Renal cortical epithelial cell (primary cell): ENCODE measurements around the gene CWC27. TPM values are rescaled to one million over a fixed set of nuclear protein-coding genes. Genes with fewer than 3 reads are reported as not detected.
A peak's percentile ranks its signal among the peaks of the same experiment; 100 is the strongest.

Experiments used
- DNase-seq: peaks from one replicate; pipeline ENCODE4 v3.0.0-alpha.2; 2011; ENCODE audit warnings: low read depth
- total RNA-seq: library from RNA; depleted of rRNA; stranded (reverse); fragments of >200 nt; gene quantifications from 2 replicates; pipeline ENCODE4 v1.2.3, GENCODE V29; 2014

The CWC27 gene
- total RNA-seq, 1 donor from 2014 or later, result 23.5 TPM

DNA sequence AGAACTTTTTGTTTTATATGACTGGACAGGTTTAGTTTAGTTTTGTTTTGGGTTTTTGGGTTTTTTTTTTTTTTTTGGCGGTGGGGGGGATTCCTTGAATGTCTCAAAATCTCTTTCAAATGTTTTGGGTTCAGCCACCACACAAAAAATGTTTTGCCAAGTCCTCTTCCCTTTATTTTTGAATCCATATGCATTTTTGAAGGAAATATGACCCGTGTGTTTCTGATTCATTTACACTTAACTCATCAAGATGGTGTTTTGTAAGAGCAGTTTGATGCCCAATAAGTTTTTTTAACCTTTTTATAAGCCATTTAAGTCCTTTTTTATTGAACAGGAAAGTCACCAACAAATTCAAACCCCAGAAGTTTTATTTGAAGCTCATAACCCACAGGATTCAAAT lies 209.8 kb downstream of the CWC27 start:
- no peak for DNase-seq

DNA sequence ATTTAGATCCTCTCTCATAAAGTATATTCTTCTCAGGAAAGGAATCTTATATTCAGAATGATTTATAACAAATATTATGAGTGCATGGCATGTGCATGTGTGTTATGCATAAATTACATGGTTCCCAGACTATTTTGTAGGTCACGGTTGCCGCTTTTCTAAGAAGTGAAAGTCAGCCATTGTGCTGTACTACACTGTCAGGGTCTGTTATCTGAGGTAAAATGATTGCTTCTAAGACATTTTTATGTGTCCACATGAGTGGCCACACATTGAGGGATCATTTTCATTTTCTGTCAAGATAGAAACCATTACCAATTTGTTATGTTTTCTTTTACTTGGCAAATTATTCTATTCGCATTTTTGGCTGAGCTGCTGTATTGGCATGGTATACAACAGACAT lies 210.8 kb downstream of the CWC27 start:
- DNase-seq, result no peak

DNA sequence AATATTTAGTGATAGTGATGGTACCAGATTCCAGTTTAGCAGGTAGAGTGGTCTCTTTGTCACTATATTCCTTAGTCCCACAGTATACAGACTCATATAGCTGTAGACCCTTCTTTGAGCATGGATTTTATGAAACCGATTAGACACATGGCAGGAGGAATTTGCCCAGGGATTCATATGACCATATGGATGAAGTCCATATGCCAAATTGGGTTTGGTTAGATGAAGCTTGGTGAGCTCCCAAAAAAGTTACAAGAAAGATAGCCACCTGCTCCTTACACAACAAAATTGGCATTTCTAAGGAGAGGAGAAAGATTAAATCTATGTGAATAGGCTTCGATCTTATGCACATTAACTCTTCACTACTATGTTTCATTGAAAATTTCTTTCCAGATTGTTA lies 211.4 kb downstream of the CWC27 start:
- no peak for DNase-seq

DNA sequence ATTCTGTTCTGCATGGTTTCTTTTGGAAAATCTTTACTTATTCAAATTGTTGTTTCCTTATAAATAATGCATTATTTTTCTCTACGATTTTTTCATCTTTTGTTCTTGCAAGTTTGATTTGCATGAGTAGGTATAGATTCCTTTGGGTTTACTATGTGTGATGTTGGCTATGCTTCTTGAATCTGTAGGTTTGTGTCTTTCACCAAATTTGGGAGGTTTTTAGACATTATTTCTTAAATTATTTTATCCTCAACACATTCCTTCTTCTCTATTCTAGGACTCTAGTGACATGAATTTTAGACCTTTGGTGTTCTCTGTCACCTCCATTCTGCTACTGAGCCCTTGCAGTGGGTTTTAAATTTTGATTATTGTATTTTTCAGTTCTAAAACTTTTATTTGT lies 219.0 kb downstream of the CWC27 start:
- DNase-seq, result no peak

DNA sequence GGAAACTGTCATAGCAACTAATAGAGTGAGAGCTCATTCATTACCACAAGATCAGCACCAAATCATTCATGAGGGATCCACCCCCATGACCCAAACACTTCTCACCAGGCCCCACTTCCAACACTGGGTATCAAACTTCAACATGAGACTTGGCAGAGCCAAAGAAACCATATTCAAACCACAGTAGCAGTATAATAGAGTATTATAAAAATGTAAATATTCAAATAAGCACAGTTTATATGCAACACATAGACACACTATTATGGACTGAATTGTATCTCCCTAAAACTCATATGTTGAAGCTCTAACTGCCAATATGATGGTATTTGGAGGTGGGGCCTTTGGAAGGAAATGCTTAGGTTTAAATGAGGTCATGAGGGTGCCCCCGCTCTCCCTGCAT lies 240.5 kb downstream of the CWC27 start:
- DNase-seq, result no peak

DNA sequence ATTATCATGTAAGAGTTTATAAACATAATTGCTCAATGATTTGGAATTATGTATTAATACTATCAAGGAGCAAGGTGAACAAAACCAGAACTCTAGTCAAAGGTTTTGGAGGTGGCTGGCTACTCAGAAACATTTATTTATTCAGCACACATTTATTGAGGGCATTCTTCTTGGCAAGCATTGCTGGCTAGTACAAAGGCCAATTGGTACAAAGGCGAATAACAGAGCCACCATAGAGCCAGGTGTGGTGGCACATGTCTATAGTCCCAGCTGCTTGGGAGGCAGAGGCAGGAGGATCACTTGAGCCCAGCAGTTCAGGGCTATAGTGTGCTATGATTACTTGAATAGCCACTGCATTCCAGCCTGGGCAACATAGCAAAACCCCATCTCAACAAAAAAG lies 242.1 kb downstream of the CWC27 start:
- DNase-seq, result no peak

DNA sequence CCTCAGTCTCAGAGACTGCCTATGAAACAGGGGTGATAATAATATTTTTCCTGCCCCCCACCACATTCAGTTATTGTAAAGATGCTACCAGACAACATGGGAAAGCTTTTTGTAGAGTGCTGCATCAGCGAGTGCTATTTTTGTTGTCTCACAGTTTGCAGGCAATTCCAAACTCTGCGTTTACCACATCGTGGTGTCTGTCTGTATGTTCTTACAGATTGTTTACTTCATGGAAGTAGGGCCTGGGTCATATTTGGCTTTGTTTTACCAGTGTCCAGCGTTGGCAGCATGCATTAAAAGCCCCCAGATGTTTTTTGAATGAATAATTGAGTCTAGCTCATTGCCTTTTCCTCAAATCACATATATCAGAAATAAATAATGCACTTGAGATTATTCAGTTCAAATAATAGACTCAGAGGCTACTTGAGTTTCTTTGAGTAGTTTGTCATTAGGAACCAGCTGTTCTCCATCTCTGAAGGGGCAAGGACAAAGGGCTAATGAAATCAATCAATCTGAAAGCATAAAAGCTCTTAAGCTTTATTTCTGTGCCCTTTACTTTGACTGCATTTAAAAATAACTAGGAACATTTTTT lies 243.7 kb downstream of the CWC27 start:
- DNase-seq, result no peak

DNA sequence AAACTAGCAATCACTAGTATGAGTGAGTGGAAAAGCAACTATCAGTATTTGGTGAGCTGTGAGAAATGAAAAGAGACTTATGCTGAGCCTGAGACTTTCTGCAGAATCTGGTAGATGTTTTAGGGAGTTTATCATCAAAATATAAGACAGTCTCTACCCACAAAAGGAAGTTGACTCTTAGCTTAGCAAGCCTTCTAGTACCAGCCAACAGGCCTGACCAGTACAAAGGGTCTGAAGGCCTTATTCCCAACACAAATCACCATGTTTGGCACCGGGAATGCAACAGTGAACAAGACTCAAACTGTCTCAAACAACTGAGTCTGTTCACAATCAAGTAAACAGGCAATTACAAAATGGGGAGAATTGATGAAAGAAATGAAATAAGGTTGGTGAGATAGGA lies 244.4 kb downstream of the CWC27 start:
- DNase-seq, result no peak

DNA sequence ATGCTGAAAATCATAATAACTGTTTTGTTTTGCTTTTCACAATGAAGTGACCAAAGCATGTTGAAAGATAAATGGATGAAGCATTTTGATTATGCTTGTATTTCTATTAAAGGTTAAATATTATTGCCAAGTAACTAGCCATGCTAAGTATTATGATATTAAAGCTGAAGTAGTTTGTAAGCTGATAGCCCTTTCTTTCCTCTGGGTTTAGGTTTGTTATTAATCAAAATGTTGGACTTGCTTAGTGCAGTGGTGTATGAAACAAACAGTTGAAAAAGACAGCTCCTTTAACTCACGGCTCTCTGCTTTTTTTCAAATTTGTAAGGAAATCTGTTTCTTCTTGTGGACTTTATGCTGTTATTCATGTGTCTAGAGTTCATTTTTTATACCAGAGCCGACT lies 246.0 kb downstream of the CWC27 start:
- DNase-seq, result peak; percentile 35

DNA sequence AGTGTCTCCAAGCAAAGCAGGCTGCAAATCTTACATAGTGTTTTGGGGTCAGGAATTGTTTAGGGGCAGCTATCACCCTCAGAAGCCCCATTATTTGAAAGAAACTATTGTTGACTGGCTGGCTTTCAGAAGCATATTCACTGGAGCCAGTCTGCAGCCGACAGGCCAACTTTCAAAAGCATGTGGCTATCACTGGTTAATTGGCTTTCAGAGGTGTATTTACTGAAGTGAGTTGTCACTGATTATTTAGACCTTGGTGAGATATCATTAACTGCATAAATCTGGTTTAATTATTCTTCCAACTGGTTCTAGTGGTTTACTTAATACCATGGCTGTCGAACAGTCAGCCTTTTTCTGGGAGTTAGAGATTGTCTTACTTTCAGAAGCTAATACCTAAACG lies 247.0 kb downstream of the CWC27 start:
- peak; percentile 84 for DNase-seq

DNA sequence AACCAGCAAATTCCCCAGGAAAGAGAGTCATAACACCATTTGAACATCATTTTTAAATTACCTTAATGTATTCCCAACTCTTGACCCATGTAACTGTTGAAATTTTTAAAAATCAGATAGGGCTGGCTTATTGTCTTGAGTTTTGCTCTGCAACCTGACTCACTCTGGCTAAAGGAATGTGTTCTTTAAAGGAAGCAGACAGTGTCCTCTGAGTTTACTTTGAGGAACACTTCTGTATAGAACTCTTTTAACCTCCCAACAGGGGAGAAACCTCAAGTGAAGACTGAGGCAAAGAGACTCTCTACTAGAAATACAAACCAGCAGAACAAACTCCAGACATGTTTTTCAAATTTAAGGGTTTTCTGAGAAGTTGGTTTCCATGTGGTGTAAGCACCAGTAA lies 248.9 kb downstream of the CWC27 start:
- peak; percentile 42 for DNase-seq

DNA sequence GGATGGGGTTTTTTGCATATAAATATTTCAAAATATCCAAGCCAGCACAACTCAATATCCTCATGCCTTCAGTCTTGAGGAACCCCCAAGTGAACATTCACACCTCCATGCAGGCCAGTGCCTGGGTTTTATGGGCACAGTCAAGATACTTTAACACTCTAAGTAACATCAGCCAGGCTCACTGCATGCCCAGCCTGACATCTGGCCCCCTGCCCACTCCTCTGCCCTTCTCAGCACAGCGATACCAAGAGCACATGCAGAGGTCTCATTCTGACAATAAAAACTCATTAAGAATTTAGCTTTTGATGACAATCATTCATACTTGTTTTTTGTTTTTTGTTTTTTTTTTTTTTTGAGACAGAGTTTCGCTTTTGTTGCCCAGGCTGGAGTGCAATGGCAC lies 250.0 kb downstream of the CWC27 start:
- DNase-seq, result no peak

DNA sequence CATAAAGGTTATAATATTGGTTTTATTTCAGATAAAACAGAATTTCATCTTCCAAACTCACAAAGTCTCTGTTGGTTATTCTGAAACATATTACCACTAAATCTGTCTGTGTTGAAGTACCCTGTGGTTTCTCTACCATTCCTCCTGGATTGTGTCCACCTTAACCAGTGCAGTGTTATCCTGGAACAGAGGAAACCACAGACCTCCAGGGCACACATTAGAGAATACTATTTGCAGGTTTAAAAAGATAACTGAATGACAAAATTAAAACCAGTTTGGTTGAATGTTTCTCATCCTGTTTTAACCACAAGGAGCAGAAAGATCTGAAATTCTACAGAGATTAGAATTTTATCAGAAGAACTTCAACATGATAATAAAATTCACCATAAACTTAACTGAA lies 251.8 kb downstream of the CWC27 start:
- DNase-seq, result peak; percentile 69

DNA sequence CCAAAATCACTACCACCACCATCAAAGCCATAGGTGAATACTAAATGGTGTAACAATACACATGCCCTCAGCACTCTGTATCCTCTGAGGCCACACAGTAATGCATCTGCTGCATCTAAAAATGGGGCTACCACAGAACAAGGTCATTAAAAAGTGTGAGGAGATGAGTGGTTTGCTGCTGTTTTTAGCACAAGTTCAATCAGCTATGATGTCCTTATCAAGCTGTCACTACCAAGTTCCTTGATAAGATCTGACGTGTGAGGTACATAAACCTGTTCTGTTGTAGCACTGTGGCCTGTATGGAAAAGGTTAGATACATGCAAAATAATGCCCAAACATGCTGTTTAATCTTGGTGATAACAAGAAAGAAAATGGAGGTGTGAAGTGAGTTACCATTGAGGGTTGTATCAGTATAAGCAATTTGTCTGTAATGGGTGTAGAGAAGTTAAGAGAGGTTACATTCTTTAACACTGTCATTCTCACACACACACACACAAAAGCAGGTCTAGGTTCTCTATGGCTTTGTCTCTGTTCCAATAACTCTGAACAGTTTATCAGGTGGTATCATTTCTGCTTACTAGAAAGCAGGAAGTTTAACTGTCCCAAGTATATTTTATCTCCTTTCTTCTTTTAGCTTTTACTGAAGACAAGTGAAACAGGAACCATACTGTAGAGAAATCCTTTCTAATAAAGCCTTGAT lies 252.9 kb downstream of the CWC27 start:
- DNase-seq, result no peak

DNA sequence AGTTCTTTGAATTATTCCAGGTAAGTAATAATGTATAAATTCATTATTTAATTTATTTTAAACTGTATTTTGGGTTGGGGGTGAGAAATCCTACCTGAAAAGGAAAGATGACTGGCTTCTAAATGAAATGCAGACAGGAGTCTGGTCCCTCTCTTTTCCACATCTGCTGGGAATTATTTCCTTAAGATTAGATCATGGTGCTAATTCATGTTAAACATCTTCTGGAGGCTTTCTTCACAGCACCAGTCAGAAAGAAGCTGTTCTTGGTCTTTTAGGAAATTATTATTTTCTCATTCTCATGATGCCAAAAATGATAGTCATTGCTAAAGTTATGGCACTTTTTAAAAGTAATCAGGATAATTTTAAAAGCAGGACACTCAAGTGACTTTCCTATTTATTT lies 254.2 kb downstream of the CWC27 start:
- DNase-seq, result no peak

DNA sequence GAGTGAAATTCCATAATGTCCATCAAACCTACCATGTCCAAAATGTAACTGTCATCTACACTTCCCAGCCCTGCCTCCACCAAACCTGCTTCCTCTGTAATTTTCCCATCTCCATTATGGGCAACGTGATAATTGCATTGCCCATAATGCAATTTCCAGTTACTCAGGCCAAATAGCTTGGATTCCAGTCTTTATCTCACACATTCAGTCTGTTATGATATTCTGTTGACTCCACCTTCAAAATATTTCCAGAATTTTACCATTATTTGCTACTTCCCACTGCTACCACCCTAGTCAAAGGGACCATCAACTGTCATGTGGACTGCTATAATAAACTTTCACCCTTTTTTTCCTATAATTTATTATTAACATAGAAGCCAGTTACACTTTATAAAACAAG lies 256.0 kb downstream of the CWC27 start:
- DNase-seq, result no peak

DNA sequence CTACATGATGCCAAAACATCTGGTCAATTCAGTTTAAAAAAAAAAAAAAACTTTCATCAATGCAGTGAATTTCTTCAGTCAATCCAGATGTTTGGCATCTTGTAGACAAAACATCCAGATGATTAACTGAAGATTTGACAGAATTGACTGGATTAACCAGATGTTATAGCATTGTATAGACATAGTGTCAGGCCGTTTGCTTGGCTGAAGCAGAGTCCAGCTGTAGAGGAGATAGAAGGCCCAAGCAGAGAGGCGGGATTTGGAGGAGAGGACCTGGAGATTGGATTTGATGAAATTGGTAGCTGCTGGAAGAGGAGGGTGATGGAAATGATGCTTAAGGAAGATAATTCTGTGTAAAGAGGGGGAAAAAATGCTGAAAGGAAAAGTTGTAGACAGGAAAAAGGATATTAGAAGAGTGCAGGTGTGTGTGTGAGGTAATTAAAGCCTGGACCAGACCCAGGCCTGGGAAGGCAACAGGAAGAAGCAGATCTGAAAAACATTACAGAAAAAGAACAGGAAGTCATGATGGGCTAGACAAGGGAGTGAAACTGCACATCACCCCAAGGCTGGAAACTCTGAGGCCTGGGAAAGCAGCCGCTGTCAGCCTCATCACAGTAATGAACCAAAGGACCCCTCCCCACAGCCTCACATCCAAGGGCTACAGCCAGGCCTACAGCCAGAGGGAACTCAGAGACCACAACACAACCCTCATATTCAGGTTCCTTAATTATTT lies 258.3 kb downstream of the CWC27 start:
- no peak for DNase-seq

DNA sequence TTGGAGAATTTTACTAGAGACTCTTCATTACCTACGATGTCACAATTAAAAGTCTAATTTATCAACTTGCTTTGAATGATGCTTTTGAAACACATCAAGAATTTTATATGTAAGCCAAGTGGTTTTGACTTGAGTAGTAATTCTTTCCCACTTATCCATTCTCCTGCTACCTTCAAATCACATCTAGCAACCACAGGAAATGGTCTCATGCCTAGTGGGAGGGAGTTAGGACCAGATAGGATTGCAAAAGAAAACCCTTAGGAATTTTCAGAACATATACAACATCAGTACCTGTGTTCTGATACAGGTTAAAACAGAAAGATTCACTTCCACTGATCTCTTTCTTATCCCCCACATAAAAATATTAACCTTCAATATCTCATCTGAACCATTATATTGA lies 260.4 kb downstream of the CWC27 start:
- DNase-seq, result peak; percentile 22

DNA sequence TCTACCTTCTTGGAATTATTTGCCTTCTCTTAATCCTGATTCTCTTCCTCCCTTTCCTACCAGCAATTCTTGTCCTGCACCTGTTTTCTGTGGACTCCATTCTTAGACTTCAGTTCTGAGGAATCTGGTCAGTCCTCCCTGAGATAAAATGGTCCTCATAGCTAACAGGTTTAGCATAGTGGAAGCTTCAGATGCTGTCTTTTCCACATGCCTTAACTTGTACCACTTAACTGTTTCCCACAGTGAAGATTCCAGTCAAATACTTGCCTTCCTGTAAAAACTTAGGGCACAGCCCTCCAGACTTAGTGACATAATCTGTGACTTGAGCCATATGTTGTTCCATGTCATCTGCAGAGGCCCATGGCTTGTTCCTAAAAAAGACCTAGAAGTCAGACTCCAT lies 261.3 kb downstream of the CWC27 start:
- DNase-seq, result no peak

DNA sequence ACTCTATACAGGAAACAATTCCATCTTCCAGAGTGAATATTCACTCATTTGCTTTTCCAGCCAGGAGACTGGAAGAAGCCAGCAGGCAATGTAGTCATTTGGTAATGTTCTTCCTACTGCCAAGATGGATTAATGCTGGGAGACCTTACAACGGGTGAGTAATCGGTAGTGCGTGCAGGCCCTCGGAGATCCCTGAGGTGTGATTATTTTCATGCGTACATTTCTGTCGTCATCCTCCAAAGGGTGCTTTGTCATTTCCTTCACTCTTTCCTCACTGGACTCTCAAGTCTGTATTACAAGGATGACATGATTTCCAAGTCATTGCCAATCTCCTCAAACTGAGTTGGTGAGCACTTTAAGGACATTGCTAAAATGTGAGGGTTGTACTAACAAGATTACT lies 263.5 kb downstream of the CWC27 start:
- DNase-seq, result no peak

DNA sequence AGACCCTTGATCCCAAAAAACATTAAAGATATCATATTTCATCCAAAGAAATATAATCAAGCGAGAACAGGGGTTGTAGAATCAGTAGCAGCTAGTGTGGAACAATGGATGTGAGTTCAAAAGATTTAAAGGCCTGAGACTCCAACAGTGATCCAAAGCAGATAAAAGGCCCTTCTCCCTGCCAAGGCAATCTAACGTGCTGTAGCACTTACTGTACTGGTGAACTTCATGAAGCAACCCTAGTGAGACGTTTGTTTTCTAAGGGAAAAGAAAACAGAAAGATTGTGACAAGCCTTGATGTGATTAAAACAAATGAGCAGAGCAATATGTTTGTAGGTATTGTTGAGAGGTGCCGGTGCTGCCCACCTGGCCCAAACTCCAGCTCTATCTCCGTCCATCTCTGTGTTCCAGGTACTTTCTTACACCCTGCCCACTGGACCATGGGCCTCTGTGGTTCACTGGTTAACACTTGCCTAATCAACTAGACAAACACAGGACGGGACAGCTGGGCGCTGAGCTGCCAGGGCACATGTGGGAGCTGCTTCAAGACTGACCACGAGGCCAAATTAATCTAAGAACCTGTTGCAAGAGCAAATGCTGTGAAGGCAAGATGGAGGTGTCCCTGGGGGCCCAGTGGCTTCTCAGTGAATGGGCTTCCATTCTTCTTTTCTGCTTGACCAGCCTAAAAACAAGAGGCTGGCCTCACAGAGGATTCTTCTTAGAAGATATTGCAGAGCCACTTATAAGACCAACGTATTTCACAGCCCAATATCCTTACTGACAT lies 265.5 kb downstream of the CWC27 start:
- peak; percentile 65 for DNase-seq

DNA sequence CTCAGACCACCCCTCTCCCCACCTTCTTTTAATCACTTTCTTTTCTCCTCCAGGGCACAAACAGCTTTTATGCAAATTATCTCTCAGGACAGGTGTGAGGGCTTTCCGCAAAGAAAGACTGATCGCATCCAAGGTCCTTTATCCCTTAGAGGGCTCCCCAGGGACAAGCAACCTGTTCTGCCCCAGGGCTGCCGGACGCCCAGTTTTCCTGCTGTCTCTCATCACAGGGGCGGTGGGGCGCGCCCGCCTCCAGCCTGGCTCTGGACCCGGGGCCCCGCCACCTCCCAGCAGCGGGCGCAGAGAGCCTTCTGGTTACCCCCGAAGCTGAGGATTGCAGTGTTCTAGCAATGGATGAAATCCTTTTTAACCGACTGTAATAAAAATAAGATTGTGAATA lies 266.1 kb downstream of the CWC27 start:
- no peak for DNase-seq
